T-helper 2 cell (primary cell): Measurements from ENCODE around the gene OIT3.
"Not testable (repeated sequence)": the region's sequence is repeated elsewhere in the genome, so short reads cannot be mapped to it uniquely, and the experiment has no call there.

ENCODE experiments used
- DNase-seq, 5 experiments: peaks; one replicate each; pipeline versions ENCODE4 v3.0.0 to v3.0.0-alpha.2; 2012 to 2022

The OIT3 gene

DNA sequence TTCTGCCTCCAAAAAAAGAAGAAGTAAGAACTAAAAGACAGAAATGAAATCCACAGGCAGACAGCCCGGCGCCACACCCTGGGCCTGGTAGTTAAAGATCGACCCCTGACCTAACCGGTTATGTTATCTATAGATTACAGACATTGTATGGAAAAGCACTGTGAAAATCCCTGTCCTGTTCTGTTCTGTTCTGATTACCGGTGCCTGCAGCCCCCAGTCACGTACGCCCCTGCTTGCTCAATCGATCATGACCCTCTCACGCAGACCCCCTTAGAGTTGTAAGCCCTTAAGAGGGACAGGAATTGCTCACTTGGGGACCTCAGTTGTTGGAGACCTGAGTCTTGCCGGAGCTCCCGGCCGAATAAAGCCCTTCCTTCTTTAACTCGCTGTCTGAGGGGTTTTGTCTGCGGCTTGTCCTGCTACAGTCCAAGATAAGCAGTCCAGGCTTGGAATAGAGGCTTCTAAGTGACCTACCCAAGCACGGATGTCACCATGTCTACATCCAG lies 10.5 kb downstream of the OIT3 start:
- DNase-seq = not testable (repeated sequence)

DNA sequence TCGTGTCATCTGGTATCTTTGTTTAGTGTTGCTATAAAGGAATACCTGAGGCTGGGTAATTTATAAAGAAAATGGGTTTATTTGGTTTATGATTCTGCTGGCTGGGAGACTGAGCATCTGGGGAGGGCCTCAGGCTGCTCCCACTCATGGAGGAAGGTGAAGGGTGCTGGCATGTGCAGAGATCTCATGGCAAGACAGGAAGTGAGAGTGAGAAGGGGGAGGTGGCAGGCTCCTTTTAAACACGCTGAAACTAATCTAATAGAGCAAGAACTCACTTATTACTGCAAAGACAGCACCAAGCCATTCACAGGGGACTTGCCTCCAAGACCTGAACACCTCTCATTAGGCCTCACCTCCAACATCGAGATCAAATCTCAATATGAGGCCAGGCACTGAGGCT lies 11.3 kb downstream of the OIT3 start:
- DNase-seq = no peak

DNA sequence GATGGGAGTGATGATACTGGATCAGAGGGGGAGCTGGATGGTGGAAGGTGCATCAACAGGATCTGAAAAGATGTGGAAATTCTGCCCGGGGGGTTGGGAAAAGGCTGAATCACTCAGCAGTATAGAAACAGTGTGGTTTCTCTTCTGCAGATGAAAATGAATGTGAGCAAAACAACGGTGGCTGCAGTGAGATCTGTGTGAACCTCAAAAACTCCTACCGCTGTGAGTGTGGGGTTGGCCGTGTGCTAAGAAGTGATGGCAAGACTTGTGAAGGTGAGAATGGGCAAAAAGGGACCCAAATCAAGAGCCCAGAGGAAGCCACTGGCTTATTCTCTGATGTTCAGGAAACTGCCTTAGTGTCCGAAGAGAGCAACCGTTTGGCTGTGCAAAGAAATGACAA lies 12.9 kb downstream of the OIT3 start:
- DNase-seq = no peak

DNA sequence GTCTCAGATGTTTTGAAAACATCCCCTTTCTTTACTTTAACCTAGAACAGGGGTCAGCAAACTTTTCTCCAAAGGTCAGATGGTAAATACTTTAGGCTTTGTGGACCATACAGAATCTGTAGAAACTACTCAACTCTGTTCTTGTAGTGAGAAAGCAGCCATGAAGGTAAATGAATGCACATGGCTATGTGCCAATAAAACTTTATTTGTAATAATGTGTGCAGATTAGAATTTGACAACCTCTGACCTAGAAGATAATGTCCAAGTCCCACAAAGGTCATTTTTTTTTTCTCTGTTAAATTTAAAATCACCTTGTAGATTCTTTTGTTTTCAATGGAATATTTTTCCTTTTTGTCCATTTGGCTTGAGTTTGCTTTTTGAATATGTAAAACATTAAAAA lies 17.2 kb downstream of the OIT3 start:
- DNase-seq = no peak

DNA sequence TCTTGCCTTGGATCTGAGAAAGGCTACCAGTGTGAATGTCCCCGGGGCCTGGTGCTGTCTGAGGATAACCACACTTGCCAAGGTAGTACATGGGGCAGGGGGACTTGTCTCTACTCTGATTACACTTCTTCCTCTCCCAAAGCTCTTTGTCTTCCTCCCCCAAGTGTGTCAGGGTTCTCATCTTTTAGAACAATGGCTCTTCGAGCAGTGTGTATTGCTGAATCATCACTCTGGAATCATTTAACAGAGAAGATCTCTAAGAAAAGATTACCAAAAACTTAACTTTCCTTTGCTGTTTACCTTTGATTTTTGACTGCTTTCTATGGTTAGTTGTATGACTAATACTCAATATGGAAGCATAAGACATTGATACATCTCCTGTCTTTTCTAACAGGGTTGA lies 18.2 kb downstream of the OIT3 start:
- DNase-seq = no peak

DNA sequence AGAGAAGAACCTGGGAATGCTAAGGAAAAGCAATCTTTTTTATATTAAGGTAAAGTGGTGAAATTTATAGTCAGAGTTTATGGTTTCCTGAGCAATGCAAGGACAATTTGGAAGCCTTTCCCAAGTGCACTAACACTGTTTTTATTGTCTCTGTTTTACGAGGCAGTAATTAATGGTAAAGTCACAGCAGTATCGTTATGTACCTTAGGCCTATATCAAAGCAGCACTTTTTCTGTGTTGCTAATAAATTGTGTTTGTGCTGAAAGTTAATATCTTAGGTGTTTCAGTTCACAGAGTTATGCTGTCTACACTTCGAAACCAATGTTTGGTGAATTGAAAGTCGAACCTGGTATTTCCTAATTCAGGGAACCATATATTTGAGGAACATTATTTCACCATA lies 19.2 kb downstream of the OIT3 start:
- no peak for DNase-seq

DNA sequence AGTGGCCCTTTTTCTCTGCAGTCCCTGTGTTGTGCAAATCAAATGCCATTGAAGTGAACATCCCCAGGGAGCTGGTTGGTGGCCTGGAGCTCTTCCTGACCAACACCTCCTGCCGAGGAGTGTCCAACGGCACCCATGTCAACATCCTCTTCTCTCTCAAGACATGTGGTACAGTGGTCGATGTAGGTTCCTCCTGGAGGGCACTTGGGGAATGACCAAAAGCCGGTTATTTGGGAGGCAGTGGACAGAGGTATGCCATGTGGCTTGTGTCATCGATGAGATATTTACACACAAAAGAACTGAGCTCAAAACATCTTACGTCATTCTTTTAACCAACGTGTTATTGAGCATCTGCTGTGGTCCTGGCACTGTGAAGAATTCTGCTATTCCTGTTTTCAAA lies 19.7 kb downstream of the OIT3 start:
- DNase-seq = no peak

DNA sequence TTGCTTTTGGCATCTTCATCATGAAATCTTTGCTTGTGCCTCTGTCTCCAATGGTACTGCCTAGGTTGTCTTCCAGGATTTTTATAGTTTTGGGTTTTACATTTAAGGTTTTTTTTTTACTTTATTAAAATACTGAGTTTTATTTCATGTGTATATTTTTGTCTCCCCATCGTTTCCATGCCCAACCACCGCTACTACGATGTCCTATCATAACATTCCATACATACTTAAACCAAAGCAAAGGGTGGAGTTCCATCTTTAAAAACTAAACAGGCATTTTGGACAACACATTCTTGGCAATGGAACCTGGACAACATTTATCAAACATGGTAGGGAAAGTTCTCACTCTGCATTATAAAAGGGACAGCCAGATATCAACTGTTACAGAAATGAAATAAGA lies 23.7 kb downstream of the OIT3 start:
- DNase-seq = not testable (repeated sequence)

DNA sequence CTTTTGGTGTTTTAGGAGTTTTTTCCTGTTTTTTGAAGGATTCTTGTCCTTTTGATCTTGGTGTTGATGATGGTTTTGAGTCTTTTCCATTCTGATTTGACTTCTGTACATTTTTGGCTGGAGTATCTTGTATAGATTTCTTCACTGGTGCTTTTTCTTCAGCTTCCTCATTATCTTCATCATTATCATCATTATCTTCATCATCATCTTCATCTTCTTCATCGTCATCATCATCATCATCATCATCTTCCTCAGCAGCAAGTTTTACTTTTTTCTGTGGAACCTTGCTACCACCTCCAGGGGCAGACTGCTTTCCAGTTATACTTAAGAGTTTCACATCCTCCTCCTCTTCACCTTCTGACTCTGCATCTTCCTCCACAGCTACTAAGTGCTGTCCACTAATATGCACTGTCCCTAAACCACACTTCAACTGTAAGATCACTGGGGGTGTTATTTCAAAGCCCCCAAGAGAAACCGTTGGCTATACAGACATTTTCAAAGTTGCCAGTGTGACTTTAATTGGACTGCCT lies 24.3 kb downstream of the OIT3 start:
- DNase-seq = not testable (repeated sequence)

DNA sequence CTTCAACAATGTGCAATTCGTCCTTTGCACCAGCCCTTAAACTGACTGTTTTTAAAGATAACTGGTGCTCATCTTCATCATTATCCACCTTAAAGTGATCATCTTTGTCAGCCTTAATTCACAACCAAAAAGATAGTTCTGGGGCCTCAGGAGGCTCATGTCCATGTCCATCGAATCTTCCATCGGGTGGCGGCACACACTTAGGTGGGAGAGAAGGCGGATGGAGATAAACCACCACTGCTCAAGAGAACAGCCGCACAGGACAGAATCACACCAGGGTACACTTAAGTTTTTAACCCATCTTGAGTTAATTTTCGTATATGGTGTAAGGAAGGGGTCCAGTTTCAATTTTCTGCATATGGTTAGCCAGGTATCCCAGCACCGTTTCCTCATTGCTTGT lies 24.8 kb downstream of the OIT3 start:
- no peak for DNase-seq

DNA sequence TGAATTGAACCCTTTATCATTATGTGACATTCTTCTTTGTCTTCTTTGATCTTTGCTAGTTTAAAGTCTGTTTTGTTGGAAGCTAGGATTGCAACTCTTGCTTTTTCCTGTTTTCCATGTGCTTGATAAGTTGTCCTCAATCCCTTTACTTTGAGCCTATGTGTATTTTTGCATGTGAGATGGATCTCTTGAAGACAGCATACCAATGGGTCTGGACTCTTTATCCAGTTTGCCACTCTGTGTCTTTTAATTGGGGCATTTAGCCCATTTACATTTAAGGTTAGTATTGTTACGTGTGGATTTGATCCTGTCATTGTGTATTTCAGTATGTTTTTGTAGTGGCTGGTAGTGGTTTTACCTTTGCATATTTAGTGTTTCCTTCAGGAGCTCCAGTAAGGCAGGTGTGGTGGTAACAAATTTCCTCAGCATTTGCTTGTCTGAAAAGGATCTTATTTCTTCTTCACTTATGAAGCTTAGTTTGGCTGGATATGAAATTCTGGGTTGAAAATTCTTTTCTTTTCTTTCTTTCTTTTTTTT lies 27.7 kb downstream of the OIT3 start:
- DNase-seq = not testable (repeated sequence)

DNA sequence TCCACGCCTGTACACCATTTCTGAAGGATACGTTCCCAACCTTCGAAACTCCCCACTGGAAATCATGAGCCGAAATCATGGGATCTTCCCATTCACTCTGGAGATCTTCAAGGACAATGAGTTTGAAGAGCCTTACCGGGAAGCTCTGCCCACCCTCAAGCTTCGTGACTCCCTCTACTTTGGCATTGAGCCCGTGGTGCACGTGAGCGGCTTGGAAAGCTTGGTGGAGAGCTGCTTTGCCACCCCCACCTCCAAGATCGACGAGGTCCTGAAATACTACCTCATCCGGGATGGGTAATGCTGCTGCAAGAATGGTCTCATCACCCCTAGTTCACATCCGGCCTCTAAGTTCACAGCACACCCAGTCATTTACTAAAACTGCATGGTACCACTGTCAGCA lies 30.8 kb downstream of the OIT3 start:
- DNase-seq = no peak

DNA sequence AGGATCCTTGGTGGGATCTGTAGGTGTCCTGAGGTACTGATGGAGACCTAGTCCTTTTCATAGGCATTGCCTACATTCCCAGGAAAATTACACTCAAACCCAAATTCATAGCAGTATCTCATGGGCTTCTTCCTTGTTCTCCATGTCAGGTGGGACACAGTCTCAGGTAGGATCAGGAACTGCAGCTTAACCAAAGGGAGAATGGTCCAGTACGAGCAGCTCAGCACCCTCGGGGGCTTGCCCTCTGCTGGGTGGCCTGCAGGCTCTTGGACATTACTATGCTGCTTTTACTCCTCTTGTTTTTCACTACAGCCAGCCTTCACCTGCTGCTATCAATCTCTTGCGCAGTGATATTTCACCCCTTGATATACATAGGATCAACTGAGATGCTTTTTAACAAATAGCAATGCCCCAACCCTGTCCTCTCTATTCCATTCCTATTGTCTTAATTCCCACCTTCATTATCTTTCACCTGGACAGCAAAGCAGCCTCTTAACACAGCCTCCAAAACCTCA lies 32.5 kb downstream of the OIT3 start:
- no peak for DNase-seq

DNA sequence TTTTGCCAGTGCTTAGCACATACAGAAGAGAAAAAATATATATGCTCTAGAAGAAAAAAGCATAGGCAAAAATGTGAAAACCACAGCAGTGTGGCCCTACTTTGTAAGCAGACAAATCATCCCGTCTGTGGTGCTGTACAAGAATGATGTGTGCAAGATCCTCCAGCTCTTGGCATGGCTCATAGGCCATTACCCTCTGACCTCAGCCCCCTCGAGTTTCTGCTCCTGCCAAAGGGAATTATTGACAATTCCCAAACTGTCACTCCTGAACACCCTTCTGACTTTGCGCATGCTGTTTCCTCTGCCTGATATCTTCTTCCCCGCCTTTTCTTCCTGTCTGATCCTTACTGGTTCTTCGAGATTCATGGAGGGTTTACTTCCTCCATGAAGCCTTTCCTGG lies 33.9 kb downstream of the OIT3 start:
- DNase-seq = no peak

DNA sequence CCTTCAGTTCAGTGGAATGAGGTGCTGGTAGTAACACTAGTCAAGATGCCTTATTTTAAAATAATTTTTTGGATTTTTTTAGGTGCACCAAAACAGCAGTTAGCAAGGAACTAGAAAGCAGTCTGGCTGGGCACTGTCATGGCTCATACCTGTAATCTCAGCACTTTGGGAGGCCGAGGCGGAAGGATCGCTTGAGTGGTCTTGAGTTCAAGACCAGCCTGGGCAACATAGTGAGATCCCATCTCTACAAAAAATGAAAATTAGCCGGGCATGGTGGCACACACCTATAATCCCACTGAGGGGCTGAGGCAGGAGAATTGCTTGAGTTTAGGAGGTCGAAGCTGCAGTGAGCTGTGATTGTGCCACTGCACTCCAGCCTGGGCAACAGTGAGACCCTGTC lies 35.3 kb downstream of the OIT3 start:
- no peak for DNase-seq

DNA sequence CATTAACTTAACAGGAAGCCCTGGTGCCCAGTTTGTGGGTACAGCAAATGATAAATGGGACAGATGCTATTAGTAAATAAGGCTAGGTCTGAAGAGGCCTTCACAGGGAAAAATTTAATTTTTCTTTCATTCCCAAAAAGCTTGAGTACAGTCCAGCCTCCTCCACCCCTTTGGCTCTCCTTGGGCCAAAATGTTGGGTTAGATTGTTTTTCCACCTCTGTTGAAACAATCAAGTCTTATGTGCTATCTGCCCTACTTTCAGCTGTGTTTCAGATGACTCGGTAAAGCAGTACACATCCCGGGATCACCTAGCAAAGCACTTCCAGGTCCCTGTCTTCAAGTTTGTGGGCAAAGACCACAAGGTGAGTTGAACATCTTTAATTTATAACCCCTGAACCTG lies 36.7 kb downstream of the OIT3 start:
- DNase-seq = no peak

DNA sequence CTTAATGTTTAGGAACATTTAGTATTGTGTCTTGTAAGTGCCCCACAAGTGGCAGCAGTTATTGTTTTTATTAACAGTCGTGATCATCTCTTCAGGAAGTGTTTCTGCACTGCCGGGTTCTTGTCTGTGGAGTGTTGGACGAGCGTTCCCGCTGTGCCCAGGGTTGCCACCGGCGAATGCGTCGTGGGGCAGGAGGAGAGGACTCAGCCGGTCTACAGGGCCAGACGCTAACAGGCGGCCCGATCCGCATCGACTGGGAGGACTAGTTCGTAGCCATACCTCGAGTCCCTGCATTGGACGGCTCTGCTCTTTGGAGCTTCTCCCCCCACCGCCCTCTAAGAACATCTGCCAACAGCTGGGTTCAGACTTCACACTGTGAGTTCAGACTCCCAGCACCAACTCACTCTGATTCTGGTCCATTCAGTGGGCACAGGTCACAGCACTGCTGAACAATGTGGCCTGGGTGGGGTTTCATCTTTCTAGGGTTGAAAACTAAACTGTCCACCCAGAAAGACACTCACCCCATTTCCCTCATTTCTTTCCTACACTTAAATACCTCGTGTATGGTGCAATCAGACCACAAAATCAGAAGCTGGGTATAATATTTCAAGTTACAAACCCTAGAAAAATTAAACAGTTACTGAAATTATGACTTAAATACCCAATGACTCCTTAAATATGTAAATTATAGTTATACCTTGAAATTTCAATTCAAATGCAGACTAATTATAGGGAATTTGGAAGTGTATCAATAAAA lies 38.9 kb downstream of the OIT3 start:
- DNase-seq = no peak

DNA sequence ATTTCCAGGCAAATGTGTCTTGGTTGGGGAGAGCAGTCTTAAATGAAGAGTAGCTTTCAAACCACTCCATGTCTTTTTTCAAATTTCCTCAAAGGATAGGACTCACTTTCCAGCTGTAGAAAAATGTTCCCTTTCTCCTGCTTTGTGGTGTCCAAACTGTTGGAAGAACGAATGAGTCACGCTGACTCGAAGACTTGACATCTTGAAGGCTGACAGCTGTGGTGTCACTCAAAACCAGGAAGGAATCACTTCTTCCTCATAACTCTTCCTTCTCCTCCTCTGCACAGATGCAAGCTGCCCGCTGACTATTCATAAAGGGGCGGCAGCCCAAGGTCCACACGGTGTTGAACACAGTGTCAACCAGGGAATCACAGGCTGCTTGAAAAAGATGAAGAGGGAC lies 41.8 kb downstream of the OIT3 start:
- no peak for DNase-seq

DNA sequence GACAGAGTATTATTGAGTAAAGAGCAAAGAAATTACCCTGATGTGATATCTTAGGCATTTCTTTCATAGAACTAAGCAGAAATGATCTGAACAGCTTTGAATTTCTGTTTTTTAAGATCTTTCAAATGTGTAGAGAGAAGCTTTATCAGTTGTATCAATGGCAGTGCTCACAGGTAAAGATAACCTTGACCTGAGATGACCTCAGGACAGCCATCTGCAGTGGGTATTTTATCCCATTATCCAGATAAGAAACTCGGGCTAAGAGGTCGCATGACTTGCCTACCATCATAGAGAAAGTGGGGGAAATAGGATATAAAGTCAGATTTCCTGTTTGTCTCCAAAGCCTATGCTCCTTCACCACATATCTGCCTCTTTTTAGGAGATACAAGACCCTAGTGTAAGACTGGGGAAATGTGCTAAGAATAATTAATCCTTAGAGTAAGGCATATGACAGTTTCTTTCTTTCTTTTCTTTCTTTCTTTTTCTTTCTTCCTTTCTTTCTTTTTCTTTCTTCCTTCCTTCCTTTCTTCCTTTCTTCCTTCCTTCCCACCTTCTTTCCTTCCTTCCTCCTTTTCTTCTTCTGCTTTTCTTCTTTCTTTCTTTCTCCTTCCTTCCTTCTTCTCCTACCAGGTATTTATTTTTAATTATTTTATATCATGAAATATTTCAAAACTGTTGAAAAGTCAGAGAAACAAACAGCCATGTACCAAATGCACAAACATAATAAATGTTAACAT lies 50.1 kb downstream of the OIT3 start:
- DNase-seq = no peak

DNA sequence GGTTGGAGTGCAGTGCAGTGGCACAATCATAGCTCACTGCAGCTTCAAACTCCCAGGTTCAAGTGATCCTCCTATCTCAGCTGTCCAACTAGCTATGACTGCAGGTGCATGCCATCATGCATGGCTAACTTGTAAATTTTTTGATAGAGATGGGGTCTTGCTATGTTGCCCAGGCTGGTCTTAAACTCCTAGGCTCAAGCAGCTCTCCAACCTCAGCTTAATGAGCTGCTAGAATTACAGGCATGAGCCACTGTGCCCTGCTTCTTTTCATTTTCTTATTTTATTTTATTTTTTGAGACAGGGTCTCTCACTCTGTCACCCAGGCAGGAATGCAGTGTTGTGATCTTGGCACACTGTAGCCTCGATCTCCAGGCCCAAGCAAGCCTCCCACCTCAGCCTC lies 53.4 kb downstream of the OIT3 start:
- DNase-seq = no peak

DNA sequence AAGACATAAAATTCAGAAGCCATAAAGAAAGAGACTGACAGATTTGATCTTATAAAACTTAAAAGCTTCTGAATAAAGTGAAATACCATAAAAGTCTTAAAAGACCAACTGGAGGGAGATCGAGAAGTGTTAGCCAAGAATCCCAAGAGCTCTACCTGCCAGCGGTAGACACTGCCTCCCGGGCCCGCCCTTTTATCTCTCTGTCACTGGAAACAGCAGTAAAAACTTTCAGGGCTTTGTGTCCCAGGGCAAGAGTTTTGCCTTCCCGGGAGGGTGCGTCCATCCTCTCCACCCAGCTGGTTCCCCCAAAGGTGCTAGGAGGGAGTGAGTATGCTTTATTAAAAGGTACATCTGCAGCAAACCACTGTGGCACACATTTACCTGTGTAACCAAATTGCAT lies 55.2 kb downstream of the OIT3 start:
- DNase-seq = no peak

DNA sequence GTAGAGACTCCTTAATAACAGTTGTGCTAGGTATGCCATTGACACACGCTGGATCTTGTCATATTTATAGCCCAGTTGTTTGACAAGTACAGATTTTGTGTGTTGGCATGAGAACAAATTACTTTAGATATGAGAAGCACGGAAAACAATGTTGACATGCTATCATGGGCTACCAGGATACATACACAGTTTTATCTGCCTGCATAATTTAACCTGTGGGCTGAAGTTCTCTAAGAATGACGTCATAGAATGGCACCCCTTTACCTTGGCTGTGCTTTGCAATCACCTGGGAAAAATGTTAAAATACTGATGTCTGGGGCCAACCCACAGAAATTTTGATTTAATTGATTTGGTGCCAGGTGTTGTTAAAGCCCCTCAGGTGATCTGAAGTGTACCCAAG lies 58.2 kb downstream of the OIT3 start:
- DNase-seq = no peak

DNA sequence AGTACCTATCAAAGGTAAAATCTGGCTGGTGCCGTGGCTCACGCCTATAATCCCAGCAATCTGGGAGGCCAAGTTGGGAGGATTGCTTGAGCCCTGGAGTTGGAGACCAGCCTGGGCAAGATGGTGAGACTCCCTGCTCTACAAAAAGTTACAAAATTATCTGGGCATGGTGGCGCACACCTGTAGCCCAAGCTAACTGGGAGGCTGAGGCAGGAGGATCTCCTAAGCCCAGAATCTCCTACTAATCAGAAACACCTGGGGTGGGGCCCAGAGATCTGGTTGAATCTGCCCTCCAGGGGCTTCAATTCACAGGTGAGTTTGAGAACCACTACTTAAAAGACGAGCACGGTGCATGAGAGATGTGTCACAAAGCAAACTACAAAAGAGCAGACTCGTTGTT lies 58.6 kb downstream of the OIT3 start:
- DNase-seq = no peak
